22Rv1 (cell line): ENCODE data around the gene CFTR.

ENCODE experiments used
- CTCF ChIP-seq: fragments of 450-650 bp; IDR thresholded peaks from 2 replicates; pipeline ENCODE4 v1.5.1; 2017; ENCODE audit warnings: mild to moderate bottlenecking
- ZFX ChIP-seq: fragments of 450-650 bp; IDR thresholded peaks from 2 replicates; pipeline ENCODE4 v1.6.1; 2017; ENCODE audit warnings: antibody characterized with exemption, borderline replicate concordance

GRCh38 chr7:117548035-117548434 lies 68.2 kb downstream of the CFTR start:
- TF ChIP-seq CTCF (no peak), ZFX (no peak)
